ENCODE data around the gene ZFAND6.

ZFAND6 gene

GRCh38 chr15:80171787-80172186 lies 112.3 kb downstream of the ZFAND6 start:
- no peak for DNase-seq (ENCODE audit: low read depth)

- no peak for DNase-seq (ENCODE audit: low read depth)
These were observed 112.9 kb downstream of the ZFAND6 start for GRCh38 chr15:80172401-80172800.

GRCh38 chr15:80173022-80173759 lies 113.7 kb downstream of the ZFAND6 start:
- DNase-seq (ENCODE audit: low read depth) = peak; percentile 43

- DNase-seq (ENCODE audit: low read depth) = no peak
These were observed 114.7 kb downstream of the ZFAND6 start for GRCh38 chr15:80174017-80174746.

GRCh38 chr15:80175436-80175835 lies 116.0 kb downstream of the ZFAND6 start:
- no peak for DNase-seq (ENCODE audit: low read depth)

GRCh38 chr15:80176443-80176842 lies 117.0 kb downstream of the ZFAND6 start:
- no peak for DNase-seq (ENCODE audit: low read depth)

GRCh38 chr15:80177156-80177555 lies 117.7 kb downstream of the ZFAND6 start:
- no peak for DNase-seq (ENCODE audit: low read depth)

GRCh38 chr15:80179025-80179759 lies 119.7 kb downstream of the ZFAND6 start:
- no peak for DNase-seq (ENCODE audit: low read depth)

- no peak for DNase-seq (ENCODE audit: low read depth)
These were observed 120.5 kb downstream of the ZFAND6 start for GRCh38 chr15:80179935-80180334.

- DNase-seq (ENCODE audit: low read depth) = no peak
These were observed 121.0 kb downstream of the ZFAND6 start for GRCh38 chr15:80180468-80180867.

- no peak for DNase-seq (ENCODE audit: low read depth)
These were observed 121.5 kb downstream of the ZFAND6 start for GRCh38 chr15:80180986-80181385.

- no peak for DNase-seq (ENCODE audit: low read depth)
These were observed 123.3 kb downstream of the ZFAND6 start for GRCh38 chr15:80182611-80183261.

GRCh38 chr15:80183306-80183705 lies 123.8 kb downstream of the ZFAND6 start:
- DNase-seq (ENCODE audit: low read depth) = no peak

GRCh38 chr15:80183886-80184285 lies 124.4 kb downstream of the ZFAND6 start:
- DNase-seq (ENCODE audit: low read depth) = no peak

GRCh38 chr15:80184554-80184953 lies 125.1 kb downstream of the ZFAND6 start:
- DNase-seq (ENCODE audit: low read depth) = no peak

- no peak for DNase-seq (ENCODE audit: low read depth)
These were observed 125.7 kb downstream of the ZFAND6 start for GRCh38 chr15:80185152-80185551.

GRCh38 chr15:80186066-80186465 lies 126.6 kb downstream of the ZFAND6 start:
- DNase-seq (ENCODE audit: low read depth) = no peak

- DNase-seq (ENCODE audit: low read depth) = no peak
These were observed 127.1 kb downstream of the ZFAND6 start for GRCh38 chr15:80186597-80186996.
